ENCODE results near the gene HECTD4.
A peak's percentile ranks its signal among the peaks of the same experiment; 100 is the strongest.

The HECTD4 gene

DNA sequence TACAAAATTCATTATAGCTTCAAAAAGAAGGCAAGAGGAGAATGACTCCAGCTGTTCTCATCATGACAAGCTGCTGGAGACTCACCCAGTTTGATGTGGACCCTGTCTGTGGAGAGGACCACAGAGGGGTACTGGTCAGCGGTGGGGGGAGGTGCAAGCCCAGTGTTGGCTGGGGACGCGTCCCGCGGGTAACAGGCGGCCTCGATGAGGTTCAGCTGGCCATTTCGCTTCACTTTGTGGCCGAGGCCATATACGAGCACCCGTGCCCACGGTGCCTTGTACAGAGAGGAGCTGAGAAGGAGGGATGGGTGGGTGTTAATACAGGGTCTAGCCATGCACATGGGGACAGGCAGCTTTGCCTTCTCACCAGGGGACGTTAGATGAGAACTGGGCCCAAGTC is 189.8 kb downstream of the HECTD4 start:
- no peak for DNase-seq (ENCODE audit: low read depth in 2 of 2)
- no peak overlapping the region for H3K4me3 ChIP-seq (replicated peaks in 1 of 2; ENCODE audit: low read depth in 2 of 2, low read length in 2 of 2)
- TF ChIP-seq, protein P1, sequence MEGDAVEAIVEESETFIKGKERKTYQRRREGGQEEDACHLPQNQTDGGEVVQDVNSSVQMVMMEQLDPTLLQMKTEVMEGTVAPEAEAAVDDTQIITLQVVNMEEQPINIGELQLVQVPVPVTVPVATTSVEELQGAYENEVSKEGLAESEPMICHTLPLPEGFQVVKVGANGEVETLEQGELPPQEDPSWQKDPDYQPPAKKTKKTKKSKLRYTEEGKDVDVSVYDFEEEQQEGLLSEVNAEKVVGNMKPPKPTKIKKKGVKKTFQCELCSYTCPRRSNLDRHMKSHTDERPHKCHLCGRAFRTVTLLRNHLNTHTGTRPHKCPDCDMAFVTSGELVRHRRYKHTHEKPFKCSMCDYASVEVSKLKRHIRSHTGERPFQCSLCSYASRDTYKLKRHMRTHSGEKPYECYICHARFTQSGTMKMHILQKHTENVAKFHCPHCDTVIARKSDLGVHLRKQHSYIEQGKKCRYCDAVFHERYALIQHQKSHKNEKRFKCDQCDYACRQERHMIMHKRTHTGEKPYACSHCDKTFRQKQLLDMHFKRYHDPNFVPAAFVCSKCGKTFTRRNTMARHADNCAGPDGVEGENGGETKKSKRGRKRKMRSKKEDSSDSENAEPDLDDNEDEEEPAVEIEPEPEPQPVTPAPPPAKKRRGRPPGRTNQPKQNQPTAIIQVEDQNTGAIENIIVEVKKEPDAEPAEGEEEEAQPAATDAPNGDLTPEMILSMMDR (IDR thresholded peaks at IDR 0.05; ENCODE audit: low read depth, low read length) = no peak

DNA sequence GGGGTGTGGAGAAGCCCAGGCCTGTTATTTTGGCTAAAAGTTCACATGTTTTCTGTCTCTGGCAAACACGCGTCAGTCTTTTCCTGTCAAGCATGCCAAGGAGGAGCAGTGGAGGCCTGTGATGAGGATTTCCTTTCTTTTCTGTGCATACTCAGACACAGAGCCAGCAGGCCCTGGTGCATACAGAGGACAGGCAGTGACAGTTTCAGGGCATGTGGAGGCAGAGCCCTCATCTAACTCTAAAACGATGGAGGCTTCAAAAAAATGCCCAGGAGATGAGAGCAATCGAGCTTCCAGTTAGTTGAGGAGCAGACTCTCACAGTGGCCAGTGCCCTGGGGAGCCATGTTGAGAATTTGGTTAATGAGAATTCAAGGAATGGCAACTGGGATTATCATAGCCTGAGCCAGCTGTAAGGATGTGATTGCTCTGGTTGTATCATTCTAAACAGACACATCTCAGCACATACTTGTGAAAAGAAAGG is 190.3 kb downstream of the HECTD4 start:
- TF ChIP-seq, protein P1 (IDR thresholded peaks at IDR 0.05; ENCODE audit: low read depth, low read length) = no peak
- peak; percentile 23 to 47 for DNase-seq (ENCODE audit: low read depth in 2 of 2)
- no peak overlapping the region for H3K4me3 ChIP-seq (replicated peaks in 1 of 2; ENCODE audit: low read depth in 2 of 2, low read length in 2 of 2)

DNA sequence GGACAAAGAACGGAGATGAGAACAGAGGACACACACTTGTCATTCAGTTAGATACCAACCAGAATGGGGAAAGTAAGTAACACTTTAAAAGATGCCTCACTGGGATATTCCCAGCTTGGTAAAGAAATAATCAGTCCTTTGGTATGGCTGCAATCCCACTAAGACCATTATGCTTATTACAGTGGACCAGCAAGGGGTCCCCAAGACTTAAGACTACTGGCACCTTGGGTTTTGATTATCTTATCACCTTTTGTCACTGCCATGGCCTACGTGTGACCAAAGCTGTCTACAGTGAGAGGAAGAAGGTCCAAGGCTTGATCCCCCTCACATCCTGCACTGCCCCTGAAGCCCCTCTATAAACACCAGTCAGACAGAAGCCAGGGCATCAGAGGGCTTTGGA is 191.0 kb downstream of the HECTD4 start:
- DNase-seq (ENCODE audit: low read depth in 2 of 2) = no peak
- no peak overlapping the region for H3K4me3 ChIP-seq (replicated peaks in 1 of 2; ENCODE audit: low read depth in 2 of 2, low read length in 2 of 2)
- TF ChIP-seq, protein P1 (IDR thresholded peaks at IDR 0.05; ENCODE audit: low read depth, low read length) = no peak

DNA sequence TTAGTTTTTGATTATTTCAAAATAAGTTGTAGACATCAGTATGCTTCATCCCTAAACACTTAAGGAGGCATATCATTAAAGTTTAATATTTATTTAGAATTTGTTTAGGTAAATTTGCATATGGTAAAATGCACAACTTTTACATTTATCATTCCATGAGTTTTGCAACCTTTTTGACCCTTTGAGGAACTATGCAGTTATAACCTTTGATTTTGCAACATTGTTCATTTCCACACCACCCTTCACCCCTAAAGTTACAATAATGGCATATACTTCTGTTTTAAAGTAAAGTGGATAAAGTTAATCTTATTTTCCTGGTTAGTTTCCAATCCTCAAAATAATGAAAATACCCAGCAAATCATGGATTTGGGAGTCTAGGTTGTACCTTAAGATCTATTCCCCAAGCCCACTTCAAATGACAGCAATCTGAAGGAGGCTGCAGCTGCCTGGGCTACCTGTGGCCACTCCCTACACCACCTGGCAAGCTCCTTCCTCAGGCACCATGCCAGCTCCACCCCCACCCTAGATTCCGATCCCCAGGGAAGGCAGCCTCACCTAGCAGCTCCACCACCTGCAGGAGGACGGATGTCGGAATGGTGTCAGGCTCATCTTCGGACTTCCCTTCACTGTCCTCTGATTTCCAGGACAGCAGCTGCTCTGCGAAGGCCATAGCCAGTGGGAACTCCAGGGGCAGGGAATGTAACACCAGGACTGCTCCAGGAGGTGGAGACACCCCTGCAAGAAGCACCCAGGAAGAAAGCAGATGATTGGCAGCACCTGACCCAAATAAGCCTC is 191.8 kb downstream of the HECTD4 start:
- H3K4me3 ChIP-seq (replicated peaks in 1 of 2; ENCODE audit: low read depth in 2 of 2, low read length in 2 of 2) = no peak overlapping the region
- TF ChIP-seq, protein P1 (IDR thresholded peaks at IDR 0.05; ENCODE audit: low read depth, low read length) = no peak
- no peak for DNase-seq (ENCODE audit: low read depth in 2 of 2)

DNA sequence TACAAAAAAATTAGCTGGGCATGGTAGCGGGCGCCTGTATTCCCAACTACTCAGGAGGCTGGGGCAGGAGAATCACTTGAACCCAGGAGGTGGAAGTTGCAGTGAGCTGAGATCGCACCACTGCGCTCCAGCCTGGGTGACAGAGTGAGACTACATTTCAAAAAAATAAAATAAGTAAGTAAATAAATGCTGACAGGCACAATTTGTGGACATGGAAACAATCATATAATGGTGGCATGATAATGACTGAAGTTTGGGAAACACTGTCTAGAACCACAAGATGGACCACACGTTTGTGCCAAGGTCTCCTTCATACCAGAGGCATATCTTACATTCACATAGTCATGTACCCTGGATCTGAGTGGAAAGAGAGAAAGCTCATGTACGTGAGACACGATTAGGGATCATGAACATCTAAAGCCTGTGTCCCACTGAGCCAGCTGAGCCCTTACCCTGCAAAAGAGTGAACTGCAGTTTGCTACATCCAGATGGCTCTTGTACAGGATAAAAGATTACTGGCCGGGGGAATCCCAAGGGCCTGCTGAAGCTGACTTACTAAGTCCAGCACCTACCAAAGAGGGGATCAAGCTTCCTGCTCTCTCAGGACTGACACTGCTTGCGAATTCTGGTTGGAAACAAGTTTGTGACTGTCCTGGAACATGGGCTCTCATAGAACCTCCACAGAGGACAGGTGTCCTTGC is 194.0 kb downstream of the HECTD4 start:
- no peak overlapping the region for H3K4me3 ChIP-seq (replicated peaks in 1 of 2; ENCODE audit: low read depth in 2 of 2, low read length in 2 of 2)
- DNase-seq (ENCODE audit: low read depth in 2 of 2) = no peak
- TF ChIP-seq, protein P1 (IDR thresholded peaks at IDR 0.05; ENCODE audit: low read depth, low read length) = no peak

DNA sequence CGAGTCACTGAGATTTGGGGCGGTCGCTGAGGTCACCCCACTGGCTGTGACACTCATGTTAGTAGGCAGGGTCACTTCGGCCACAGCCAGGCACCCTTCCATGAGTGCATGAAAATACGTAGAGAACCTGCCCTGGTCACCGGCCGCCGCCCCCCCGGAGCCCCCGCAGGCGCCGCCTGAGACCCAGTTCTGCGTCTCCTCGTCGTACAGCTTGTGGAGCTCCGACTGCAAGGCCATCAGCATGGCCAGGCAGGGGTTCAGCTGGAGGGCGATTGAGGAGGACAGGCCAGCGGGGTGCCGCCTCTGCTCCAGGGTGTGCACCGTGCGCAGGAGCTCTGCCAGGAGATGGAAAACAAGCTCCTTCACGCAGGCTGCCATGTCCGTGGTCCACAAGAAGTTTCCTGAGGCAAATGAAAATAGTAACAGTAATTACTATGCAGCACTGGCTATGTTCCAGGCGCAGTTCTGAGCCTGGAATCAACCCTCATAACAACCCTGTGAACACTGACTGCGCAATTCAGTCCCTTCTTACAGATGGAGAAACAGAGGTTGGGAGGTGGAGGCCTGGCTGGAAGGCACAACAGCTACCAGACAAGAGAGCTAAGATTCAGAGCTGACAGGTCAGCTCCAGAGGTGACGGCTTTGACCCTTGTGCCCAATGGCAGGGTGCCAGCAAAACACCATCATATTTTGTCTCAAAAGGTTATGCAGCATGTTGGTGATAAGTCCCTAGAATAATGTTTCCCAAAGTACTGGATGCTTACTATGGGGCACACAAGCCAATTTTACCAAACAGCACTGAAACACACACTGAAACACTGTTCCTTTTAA is 196.9 kb downstream of the HECTD4 start:
- no peak overlapping the region for H3K4me3 ChIP-seq (replicated peaks in 1 of 2; ENCODE audit: low read depth in 2 of 2, low read length in 2 of 2)
- no peak for DNase-seq (ENCODE audit: low read depth in 2 of 2)
- TF ChIP-seq, protein P1 (IDR thresholded peaks at IDR 0.05; ENCODE audit: low read depth, low read length) = no peak
